GM18873 (cell line): ENCODE results near the gene SMARCAD1.
"Not testable (repeated sequence)": the region's sequence is repeated elsewhere in the genome, so short reads cannot be mapped to it uniquely, and the experiment has no call there.

Source experiments
- ATAC-seq: cut with Tn5 transposase; IDR thresholded peaks from one replicate; pipeline ENCODE4 v1.9.1; 2021; ENCODE audit warnings: mild to moderate bottlenecking, moderate library complexity, moderate number of reproducible peaks; ENCODE audit not compliant: unreplicated experiment, low FRiP score

SMARCAD1 gene

DNA sequence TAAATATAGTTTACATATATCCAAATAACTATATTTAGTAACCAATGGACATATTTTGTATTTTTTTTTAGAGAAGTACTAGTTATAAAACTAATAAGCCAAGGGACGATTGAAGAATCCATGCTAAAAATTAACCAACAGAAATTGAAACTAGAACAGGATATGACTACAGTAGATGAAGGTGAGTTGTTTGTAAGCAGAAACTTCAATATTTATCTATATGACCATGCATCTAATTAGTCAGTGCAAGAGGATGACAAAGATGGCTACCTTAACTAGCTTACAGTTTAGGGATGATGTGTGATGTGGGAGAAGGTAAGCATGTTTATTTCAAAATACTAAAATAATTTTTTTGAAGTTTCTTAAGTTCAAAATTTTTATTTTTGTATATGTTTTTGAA lies 77.2 kb downstream of the SMARCAD1 start:
- ATAC-seq: no peak

DNA sequence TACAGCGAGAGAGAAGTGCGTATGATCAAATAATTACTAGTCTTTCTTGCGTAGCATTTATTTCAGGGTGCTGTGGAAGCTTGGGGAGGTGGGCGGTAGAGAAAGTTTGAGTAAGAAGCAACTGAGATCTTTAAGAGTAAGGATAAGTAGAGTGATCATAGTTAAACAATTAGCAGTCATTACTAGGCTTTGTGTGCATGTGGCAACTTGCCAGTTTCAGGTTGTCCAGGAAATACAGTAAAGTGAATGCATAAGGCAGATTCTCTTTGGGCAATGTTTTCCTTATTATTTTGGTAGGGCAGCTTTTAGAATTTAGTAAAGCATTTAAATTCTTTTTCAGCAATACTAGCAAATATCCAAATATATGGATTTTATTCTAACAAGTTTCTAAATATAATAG lies 78.0 kb downstream of the SMARCAD1 start:
- no peak for ATAC-seq

DNA sequence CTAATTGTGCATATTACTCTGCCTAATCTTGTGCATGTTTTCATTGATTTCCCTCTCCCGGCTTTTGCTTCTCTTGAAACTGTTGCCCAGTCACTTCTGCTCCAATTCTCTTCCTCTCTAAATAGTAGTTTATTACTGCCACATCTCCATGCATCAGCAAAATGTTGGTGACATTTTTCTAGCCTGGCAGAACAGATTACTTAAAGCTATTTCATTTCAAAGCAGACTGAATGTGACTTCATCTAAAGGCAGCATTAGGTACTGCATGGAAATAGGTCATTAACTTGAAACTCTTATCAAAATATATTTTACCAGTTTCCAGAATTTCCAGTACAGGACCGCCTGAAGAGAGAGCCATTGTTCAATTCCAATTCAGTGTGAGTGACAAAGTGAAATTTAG lies 82.6 kb downstream of the SMARCAD1 start:
- no peak for ATAC-seq

DNA sequence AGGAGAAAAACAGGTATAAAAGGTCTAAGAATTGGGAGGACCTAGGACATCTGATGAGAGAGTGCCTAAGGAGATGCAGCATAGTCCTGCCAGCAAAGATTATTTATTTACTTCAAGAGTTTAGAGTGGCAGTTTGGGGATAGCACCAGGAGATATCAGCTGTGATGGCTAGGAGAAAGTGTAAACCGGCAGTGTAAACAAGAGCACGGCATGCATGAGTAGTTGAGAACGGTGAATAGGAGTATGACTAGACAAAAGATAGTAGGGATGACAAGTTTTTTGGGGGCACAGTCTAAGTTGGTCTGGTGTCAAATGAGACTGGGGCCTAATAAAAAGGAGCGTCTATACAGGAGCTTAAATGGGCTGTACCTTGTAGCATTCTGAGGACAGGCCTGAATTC lies 86.3 kb downstream of the SMARCAD1 start:
- ATAC-seq: not testable (repeated sequence)

DNA sequence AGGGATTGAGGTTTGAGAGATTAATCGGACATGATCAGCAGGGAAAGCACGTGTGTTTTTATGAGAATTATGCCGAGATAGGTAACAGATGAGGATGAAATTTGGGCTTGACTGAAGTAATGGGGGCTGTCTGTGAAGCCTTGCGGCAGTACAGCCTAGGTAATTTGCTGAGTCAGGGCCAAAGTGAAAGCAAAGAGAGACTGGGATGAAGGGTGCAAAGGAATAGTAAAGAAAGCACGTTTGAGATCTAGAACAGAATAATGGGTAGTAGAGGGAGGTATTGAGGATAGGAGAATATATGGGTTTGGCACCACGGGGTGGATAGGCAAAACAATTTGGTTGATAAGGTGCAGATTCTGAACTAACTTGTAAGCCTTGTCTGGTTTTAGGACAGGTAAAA lies 87.8 kb downstream of the SMARCAD1 start:
- not testable (repeated sequence) for ATAC-seq

DNA sequence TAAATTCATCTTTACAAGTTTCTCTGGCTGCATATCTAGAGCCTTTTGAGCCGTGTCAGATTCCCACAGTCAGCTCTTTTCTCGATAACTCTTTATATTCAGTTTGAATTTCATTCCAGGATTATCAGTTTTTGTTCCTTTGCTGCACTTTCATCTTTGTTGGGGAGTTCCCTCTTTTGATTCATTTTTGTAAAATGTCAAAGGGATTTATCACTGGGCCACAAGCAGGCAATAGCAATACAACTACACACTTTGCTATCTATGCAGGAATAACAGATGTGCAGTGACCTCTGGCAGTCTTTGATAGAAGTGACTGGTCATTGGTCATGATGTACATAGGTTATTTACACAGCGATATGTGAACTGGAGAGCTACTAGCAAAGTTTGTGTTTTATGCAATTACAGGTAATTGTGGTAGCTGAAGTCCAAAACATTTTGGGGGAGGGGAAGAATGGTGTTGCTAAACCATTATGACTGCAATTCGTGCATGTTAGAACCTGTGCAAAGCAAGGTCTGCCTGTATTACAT lies 91.1 kb downstream of the SMARCAD1 start:
- ATAC-seq: no peak

DNA sequence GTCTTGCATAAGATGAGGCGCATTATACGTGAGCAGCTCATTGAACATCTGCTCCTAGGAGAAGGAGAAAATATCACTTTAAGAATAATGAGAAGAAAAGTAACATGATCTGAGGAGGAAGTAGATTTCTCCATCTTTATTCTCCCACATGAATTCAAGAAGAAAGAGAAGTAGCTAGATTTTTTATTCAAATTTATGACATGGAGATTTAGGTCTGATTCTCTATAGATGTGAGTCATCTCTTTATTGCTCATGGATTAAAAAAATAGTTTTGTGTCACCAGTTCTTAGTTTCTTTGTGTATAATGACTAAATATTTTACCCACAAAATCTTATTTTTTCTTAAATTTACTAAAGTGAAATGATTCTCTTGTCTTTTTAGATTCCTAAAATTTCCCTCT lies 94.5 kb downstream of the SMARCAD1 start:
- no peak for ATAC-seq

DNA sequence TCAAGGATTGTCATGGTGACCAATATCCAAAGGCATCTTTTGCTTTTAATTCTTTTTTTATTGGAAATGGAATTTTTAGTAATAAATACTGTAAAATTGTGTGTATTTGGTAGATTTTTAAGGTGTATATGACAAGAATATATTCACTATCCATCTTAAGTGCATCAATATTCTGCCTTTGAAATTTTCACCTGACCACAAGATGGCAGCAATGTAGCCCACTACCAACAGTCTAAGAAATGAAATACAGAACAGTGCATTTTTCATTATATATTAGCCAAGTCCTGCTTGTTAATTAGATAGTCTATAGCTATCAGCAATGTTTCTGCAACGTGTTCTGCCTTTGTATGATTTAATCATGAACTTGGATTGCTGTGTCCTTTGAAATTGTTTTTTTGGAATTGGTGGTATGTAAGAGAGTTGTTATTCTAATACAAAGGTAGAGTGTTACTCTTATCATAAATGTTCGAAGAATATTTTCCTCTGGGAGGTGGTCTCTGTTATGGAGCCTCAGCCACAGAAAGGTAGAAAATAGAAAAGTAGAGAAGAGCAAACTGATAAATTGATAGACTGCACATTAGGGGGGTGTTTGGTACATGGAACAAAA lies 96.8 kb downstream of the SMARCAD1 start:
- peak; percentile 45 for ATAC-seq

DNA sequence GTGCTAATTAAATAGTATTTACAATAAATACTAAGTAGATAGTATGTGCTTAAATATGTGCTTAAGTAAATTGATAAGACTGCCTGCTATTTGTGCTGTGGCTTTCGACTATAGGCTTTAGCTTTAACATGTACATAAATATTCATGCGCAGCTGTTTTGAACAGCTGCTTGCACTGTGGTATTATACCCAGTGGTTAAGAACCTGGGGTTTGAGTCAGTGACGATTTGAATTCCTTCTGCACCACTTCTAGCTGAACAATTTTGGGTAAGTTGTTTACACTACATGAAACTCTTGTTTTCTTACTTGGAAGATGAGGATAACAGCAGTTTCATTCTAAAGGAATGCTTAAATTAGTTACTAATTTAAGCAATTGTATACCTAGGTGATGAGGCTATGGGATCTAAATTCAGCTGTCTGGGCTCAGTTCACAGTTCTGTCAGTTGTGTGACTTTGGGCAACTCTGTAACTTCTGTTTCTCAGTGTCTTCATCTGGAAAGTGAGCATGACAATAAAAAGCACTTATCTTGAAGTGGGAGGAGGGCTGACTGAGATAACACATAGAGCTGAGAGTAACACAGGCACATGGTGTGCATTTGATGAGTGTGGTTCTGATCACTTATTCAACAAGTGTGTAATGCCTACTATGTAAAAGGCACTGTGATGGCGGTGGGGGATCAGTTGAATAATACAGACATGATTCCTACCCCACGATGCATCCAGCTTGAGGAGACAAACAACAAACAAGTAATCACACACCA lies 98.0 kb downstream of the SMARCAD1 start:
- no peak for ATAC-seq

DNA sequence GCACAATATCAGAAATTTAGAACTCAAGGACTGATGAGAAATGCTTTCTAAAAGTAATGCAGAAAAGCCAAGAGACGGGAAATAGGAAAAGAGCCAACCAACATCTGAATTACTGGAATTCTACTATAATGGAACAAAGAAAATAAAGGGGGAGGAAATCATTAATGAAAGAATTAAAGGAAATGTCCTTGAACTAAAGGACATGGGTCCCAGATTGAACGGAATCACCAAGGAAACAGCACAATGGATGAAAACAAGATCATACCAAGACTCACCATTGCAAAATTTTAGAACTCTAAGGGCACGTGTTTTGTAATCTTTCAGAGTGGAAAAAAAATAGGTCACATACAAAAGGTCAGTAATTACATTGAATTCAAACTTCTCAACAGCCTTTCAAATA lies 99.0 kb downstream of the SMARCAD1 start:
- no peak for ATAC-seq

DNA sequence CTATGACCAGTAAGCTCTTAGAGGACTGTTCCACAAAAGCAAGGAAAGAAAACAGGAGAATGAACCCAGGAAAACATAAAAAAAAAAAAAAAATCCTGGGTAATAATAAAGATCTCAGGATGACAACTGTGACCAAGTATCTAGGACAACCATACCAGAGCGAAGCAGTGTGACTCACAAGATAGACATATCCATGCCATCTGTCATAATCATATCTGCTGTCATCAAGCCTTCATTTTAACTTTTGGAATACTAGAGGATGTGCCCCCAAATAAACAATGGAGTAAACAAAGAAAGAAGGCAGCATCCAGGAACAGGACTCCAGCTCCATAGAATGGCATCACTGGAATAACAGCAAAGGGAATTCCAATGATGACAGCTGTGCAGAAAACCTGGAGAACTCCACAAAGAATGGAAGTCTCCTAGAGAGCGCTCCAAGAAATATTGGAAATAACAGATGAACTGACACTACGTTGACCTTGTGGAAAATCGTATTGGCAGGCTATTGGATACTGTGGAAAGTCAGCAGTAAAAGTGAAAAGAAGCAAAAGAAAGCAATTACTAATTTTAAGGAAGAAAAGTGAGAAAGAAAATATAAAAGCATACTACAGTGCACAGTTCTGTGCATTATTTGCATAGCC lies 99.7 kb downstream of the SMARCAD1 start:
- ATAC-seq: no peak

DNA sequence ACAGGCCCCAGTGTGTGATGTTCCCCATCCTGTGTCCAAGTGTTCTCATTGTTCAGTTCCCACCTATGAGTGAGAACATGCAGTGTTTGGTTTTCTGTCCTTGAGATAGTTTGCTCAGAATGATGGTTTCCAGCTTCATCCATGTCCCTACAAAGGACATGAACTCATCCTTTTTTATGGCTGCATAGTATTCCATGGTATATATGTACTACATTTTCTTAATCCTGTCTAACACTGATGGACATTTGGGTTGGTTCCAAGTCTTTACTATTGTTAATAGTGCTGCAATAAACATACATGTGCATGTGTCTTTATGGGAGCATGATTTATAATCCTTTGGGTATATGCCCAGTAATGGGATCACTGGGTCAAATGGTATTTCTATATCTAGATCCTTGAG lies 112.3 kb downstream of the SMARCAD1 start:
- not testable (repeated sequence) for ATAC-seq

DNA sequence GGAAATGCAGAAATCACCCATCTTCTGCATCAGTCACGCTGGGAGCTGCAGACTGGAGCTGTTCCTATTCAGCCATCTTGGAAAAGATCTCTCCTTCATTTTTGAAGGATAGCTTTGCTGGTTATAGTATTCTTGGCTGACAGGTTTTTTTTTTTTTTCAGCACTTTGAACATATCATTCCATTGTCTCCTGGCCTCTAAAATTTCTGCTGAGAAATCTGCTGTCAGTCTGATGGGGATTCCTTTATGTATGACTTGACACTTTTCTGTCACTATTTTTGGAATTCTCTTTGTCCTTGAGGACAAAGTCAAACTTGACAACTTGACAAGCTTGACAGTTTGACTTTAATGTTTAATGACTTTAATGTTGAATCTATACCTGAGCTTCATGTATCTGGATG lies 118.2 kb downstream of the SMARCAD1 start:
- no peak for ATAC-seq

DNA sequence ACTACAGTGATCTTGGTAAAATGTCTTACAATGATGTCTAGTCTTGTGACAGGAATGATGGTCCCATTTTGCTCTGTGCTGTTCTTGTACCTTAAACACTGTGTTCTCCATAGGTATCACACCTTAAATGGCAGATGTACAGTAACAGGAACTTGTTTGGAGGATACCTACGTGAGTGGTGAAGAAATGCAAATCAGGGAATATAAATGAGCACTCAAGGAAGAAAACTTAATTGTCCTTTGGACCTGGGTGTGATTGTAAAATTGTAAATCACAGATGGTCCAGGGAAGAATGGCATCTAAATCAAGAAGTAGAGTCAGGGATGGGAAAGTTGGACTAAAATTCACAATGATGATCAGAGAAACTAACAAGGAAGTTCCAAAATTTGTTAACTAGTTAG lies 122.3 kb downstream of the SMARCAD1 start:
- no peak for ATAC-seq

DNA sequence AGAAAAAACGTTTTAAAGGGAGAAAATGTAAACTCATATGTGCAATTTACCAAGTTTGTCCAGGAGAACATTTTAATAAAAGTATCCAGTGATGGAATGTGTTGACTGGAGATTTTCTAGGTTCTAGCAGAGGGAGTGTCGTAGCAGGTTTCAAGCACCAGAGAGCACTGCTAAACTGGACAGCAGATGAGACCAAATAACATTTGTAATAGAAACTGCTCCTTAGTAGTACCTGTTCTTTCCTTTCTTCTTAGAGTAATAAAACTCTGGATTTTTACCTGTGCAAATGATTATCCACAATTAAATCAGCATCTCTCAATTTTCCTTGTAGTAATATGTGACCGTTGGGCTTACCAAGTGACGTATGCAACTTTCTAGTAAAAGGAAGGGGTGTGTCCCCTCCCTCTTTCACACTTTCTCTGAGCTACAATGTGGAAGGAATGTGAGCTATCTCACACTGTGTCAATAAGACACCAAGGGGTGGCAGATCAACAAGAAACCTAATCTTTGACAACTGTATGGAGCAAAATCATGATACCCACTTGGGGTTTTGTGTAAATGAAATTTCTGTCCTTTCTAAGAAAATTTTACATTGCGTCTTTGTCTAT lies 125.4 kb downstream of the SMARCAD1 start:
- no peak for ATAC-seq

DNA sequence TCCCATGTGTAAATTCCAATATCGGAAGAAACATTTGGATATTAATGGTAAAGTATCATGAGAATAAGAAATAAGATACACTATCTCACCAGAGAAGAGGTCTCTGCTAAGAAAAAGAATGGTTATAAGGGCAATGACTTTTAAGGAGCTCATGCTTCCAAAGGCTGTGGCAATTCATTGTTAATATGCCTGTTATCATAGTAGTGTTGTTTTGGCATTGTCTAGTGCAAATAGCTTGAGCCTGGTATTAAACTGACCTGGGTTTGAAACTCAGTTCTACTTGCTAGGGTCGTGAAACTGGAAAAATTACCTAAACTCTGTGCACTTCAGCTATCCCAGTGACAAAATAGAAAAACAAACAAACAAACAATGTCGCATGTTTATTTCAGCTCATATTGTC lies 126.2 kb downstream of the SMARCAD1 start:
- ATAC-seq: no peak

DNA sequence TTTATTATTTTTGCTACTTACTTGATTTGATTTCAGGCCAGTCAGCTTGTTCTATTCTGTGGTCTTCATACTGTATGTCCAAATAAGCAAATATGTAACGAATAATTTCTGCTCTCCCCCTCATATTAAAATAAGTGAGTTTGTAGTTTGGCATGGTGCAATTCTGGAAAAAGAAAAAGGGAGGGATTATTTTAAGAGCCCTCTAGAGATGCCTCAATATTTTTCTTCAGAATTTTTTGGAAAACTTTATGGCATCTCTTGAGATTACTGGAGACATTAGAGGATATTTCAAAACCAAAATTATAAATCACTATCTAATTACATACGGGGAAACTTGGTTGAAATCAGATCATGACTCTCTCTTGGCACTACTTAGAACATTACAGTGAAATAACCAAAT lies 126.8 kb downstream of the SMARCAD1 start:
- no peak for ATAC-seq

DNA sequence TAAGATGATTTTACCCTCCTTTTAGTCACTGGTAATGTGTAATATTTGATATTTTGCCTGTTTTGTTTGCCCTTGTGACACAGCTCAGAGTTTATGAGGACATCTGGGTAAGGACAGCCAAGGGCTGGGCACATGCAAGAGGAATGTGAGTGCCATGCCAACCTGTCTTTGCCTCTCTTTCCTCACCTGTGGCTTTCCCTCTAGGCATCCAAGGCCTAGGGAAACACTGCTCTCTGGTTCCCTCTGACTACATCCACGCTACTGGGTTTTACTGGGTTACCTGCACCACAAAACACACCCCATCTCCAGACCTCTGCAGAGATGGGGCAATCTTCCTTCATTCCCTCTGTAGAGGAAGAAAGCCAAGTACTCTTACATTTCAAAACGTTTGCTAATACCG lies 127.3 kb downstream of the SMARCAD1 start:
- ATAC-seq: no peak

DNA sequence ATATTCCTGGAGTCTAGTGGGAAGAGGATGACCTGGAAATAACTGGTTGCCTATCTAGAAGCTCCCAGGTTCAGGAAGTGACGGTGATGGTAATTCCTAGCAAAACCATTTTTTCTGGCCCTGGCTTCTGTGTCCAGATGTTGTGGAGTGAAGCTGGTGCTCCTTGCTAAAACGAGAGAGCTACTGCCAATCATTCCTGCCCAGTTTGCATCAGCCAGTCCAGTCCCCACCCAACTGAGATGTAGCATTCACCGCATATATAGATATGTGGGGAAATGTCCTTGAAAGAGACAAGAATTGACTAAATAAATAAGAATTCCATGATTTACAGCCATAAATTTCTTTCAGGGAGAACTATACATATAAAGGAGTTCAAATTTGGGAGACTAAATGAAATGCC lies 128.6 kb downstream of the SMARCAD1 start:
- ATAC-seq: no peak

DNA sequence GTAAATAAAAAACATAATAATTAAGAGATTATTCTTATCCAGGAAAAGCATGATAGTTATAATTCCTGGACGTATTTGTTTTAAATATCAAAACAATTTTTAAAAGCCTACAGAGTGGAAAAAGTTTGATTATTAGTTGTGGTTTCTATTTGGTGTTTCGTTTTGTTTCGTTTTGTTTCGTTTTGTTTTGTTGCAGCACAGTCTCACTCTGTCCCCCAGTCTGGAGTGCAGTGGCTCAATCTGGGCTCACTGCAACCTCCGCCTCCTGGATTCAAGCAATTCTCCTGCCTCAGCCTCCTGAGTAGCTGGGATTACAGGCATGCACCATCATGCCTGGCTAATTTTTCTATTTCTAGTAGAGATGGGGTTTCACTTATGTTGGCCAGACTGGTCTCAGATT lies 129.1 kb downstream of the SMARCAD1 start:
- ATAC-seq: not testable (repeated sequence)

DNA sequence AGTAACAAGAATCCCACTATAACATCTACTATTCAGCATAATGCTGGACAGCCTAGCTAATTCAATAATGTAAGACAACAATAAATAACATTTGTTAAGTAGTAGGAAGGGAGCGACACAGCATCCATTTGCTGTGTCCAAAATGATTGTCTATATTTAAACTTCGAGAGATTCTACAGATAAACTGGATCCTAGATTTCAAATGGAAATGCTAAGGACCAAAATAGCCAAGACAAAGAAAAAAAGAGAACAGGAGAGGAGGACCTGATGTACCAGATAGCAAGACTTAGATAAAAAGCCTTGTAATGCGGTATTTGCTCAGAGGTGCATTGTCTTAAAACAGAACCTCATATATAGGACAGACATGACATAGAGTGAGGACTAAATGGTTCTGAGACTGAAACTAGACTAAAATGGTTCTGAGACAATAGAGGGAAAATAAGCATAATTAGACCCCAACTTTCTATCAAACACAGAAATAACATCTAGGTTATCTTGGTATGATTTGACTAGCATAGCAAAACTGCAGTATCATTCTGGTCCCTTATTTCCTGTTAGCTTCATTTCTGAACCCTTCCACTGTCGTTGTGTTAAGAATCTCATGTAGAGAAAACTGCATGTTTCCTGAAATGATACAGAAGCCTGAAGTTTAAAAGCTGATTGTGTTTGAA lies 131.2 kb downstream of the SMARCAD1 start:
- peak; percentile 75 for ATAC-seq
